ENCODE data around the gene B2M. TPM values are rescaled to one million over a fixed set of nuclear protein-coding genes. Genes with fewer than 3 reads are reported as not detected.
"Not testable (repeated sequence)": the region's sequence is repeated elsewhere in the genome, so short reads cannot be mapped to it uniquely, and the experiment has no call there.

B2M gene
- polyA plus RNA-seq (2013, experiment 1 of 2; ENCODE audit: insufficient read length), result 1,267 TPM
- polyA plus RNA-seq (2013, experiment 2 of 2; ENCODE audit: insufficient read length), result 1,378 TPM

GRCh38 chr15:44711096-44711742 is at the start of gene B2M, which contains the start of gene PATL2:
B2M (plus strand) TSS chr15:44711517; CDS start chr15:44711547, 30 bp downstream.
PATL2 (minus strand) TSS chr15:44711323; CDS start chr15:44676490, 34,833 bp downstream.
- DNase-seq, result peak; percentile 97

GRCh38 chr15:44661576-44661975 is 49.7 kb upstream of the B2M start:
- DNase-seq, result no peak

- DNase-seq, result peak; percentile 29
These were observed 48.6 kb upstream of the B2M start for GRCh38 chr15:44662478-44663409.

- DNase-seq, result peak; percentile 98
These were observed 47.7 kb upstream of the B2M start, which contains the start of gene SPG11 for GRCh38 chr15:44663410-44664308. SPG11 (minus strand) TSS chr15:44663662; CDS start chr15:44663647, 15 bp downstream.

- DNase-seq, result no peak
These were observed 44.9 kb upstream of the B2M start for GRCh38 chr15:44666210-44667038.

- no peak for DNase-seq
These were observed 44.3 kb upstream of the B2M start for GRCh38 chr15:44667039-44667360.

GRCh38 chr15:44668921-44669320 is 42.4 kb upstream of the B2M start:
- no peak for DNase-seq

GRCh38 chr15:44670087-44670950 is 41.0 kb upstream of the B2M start:
- DNase-seq, result no peak

- no peak for DNase-seq
These were observed 37.7 kb upstream of the B2M start for GRCh38 chr15:44673639-44674038.

GRCh38 chr15:44675911-44676310 is 35.4 kb upstream of the B2M start:
- DNase-seq, result no peak

- DNase-seq, result no peak
These were observed 34.6 kb upstream of the B2M start for GRCh38 chr15:44676676-44677075.

GRCh38 chr15:44682211-44682610 is 29.1 kb upstream of the B2M start:
- DNase-seq, result no peak

GRCh38 chr15:44682809-44683682 is 28.3 kb upstream of the B2M start:
- DNase-seq, result peak; percentile 4

- not testable (repeated sequence) for DNase-seq
These were observed 22.0 kb upstream of the B2M start for GRCh38 chr15:44689318-44689717.

- not testable (repeated sequence) for DNase-seq
These were observed 21.1 kb upstream of the B2M start for GRCh38 chr15:44690245-44690644.

- DNase-seq, result no peak
These were observed 18.7 kb upstream of the B2M start for GRCh38 chr15:44692659-44693058.

GRCh38 chr15:44694416-44694815 is 16.9 kb upstream of the B2M start:
- peak; percentile 10 for DNase-seq

GRCh38 chr15:44695294-44695693 is 16.0 kb upstream of the B2M start:
- no peak for DNase-seq

GRCh38 chr15:44697014-44697413 is 14.3 kb upstream of the B2M start:
- DNase-seq, result no peak

Data from fibroblast of skin of scalp (primary cell).